HG02571 (cell line): ENCODE measurements around the gene ANO2.

Experiments
- ATAC-seq: cut with Tn5 transposase; IDR thresholded peaks from one replicate; pipeline ENCODE4 v1.9.1; 2021; ENCODE audit warnings: mild to moderate bottlenecking, moderate library complexity; ENCODE audit not compliant: unreplicated experiment

ANO2 gene

DNA sequence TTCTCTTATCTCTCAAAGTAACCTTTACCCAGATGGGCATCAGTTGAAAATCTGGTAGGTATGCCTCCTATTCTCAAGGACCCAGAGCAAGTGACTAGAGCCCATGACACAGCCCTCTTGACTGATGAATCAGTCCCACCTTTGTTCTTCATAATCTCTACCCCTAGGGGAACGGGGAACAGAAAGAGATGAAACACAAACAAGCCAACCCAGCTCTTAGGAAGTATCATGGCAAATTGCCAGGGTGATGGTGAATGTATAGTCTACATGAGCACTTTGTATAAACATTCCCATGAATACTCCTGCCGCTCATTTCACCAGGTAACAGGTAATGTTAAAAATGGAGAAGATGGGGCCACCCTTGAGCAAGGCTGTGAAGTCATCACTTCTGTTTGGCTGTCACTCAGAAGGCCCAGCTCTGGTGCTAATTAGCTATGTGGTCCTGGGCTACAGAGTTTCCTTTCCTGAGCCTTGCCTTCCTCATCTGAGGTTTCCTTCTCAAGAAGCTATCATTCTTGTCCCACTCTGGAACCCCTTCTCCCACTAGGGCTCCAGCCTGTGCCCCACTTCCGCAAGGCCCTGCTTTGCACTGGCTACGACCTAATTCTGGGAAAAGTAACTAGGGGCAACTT lies 161.7 kb downstream of the ANO2 start:
- no peak for ATAC-seq

DNA sequence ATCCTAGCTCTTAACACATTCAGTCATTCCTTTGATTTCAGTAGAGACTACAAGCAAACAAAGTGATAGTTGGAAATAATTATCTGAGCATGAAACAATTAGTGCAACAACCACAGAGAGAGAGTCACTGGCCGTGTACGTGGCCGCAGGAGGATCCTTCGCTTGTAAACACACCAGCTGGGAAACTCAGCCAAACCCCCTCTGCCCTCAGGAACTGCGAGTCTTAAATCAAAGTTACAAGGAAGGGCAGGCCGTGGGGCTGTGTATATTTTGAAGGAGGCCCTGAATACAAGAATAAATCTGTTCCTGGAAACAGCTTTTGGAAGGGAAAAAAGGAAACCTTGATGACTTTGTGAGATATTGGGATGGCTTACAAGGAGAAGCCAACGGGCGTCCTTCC lies 164.5 kb downstream of the ANO2 start:
- no peak for ATAC-seq

DNA sequence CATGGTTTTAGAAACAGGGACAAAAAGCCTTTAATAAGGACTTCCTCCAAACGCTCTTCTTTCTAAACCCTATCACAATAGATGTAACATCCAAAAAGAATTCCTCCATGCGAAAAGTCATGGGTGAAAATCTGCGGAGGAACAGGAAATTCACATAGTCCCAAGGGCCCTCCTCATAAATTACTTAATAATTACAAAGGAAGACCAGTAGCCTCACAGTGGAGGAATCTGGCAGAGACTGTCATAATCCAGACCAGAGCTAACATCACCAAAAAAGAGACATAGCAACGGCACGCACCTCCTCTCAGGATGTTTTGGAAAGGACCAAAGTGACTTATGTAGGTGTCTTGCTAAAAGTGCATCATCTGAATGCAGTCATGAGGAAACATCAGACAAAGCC lies 165.7 kb downstream of the ANO2 start:
- no peak for ATAC-seq

DNA sequence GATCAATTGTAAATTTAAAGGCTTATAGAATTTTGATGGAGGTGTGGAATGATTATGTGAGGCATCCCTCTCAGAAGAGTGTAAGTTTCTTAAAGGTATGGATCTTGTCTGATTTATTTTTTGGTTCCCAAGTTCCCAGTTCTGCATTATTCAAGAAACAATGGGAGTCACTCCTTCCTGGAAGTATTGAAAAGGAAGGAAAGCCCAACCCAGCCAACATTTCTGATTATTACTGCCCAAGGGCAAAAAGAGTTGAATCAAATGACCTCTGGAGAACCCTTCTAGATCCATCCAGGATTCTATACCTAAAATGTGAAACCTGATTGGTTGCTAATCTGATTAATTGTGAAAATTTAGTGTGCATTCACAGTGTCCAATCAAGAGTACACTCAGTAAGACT lies 166.2 kb downstream of the ANO2 start:
- no peak for ATAC-seq

DNA sequence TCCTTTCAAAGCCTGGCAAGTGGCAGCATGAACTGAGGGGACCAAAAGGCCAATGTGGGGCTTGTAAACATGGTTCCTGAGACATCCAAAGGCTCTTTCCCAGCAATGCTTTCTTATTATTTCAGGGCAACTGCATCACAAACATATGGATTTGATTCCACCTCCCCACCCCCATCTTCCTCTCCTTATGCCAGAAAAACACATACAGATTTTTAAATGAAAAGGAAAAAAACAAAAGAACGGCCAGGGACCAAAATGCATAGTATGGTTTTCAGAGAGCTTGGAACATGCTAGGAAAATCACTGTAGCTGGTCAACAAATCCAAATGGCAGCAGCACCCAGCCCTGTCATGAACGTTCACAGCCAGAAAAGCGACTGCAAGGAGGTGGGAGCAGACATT lies 167.6 kb downstream of the ANO2 start:
- ATAC-seq: no peak

DNA sequence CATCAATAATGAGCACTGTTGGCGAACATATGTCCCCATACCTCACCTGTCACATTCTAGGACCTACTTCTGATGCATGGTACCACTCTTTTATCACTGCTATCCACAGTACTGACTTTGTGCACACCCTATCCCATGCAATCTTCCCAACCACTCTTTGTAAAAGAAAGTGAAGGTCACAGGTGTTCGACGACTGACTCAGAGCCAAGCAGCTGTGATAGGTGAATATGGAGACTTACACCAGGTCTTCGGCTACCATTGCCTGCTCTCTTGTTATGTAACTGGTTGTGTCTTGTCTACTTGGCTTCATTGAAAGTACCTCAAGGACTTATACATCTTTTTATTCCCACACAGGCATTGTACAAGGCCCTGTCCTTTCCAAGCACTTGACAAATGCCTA lies 169.0 kb downstream of the ANO2 start:
- no peak for ATAC-seq

DNA sequence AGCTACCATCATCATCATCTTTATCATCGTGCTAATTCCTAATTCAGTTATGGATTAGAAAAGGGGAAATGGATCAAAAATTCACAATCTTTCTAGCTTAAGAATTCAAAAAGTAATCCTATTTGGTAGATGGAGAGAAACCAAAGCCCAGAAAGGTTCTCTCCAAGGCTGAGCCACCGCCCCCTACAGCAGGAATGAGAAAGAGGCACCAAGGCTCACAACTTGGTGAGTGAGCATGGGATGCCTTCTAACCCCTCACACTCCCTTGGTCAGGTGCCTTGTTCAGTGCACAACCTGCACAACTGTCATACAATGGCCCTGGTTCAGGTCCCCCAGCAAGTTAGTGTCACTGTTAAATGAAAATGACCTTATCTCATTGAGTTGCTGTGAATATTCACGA lies 171.5 kb downstream of the ANO2 start:
- ATAC-seq: no peak

DNA sequence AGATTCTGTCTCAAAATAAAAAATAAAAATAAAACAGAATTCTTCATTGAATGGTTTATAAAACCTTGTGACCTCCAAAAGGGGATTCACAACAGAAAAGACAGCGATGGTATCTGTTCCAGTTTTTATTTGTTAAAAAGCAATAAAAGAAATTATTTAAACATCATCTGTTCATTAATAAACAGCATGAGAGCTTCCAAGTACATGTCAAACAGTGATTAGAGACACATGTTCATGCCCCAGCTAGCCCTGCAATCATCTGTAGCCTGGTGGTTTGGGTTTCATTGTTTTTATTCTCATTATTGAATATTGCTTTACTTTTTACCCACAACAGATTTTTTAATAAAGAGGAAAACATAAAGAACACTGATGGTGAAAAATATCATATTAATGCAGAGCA lies 173.3 kb downstream of the ANO2 start:
- ATAC-seq: no peak

DNA sequence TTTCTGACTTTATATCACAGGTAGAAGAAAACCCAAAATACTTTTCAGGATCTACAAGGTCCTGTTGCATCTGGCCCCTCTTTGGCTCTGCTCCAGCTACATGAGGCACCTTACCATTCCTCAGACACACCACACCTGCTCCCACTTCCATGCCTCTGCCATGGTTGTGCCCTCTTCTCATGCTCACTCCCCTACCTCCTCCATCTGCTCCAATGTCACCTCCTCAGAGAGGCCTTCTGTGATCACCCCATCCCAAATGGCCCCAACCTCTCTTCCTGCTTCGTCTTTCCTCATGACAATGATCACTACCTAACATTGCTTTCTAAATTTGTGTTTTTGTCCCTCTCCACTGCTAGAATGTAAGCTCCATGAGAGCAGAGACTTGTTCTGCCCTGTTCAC lies 174.3 kb downstream of the ANO2 start:
- ATAC-seq: no peak

DNA sequence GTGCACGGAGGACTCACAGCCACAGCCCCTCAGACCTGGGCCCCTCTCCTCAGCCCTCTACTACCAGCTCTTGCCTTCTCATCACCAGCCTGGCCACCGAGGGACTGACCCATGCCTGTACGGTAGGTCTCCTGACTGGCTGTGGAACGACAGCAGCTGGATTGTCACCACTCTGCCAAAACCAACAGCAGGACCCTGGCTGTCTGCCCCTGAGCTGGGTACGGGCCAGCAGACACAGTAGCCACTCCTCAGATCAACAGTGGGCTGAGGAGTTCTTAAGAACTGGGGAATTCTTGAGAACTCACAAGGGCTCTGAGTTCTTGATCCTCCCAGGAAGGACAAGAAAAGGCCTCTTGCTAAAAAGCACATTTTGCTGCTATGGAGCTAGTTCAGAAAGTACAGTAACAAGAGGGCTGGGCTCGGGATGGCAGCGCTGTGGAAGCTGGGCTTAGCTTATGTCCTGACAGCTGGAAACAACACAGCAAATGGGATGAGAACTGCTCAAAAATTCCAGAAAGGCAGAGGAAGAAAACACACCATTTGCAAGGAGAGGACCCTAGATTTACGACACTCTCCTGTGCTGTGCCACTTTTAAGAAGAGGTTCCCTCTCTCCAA lies 176.4 kb downstream of the ANO2 start:
- ATAC-seq: no peak

DNA sequence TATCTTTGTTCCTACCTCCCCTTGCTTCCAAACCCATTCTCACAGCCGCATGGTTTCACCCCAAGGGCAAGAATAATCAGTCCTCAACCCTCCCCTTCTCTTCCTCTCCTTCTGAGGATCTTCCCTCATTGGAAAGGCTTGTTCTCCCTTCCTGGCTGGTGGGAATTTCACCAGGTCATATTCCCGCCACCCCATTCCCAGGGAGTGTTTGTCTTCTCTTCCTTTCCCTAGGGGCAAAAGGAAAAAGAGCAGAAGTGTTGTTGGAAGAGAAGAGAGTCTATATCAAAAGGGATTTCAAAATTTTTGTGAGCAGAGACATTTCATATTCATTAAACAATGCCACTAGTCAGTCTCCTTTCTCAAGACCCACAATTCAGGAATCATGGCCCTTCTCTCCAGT lies 176.9 kb downstream of the ANO2 start:
- ATAC-seq: no peak

DNA sequence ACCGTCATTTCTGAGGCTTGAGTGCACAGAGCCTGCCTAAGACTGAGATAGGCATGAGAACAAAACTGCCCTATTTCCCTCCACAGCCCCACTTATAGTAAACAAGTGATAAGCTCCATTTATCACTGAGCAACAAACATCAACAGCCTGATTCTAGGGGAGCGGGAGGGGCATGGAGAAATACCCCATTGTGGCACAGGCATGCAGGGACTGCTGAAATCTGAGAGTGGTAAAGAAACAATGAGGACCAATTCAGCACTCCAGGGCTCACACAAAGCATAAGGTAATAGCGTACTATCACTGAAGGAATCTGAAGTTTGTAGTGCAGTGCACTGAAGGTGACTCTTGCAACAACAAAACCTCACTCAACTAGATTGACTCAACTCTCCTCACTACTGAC lies 186.7 kb downstream of the ANO2 start:
- no peak for ATAC-seq

DNA sequence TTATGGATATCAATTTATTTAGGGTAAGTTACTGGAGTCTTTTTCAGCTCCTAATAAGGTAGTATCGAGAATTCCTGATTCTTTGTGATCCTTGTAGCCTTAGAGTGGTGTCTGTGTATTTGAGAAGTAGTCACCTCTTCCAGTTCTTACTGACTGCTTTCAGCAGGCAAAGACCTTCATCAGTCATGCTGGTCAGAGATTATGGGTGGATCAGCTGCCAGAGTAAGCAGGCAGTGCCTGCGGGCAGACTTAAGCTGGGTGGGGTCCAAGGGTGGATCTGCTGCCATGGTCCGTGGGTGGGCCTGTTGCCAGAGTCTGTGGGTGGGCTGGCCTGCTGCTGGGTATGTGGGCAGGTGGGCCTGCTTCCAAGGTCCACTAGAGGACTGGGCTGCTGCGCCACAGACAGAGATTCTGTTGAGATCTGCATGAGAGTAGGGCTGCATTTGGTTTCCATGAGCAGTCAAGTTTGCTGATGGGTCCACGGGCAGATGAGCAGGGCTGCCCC lies 188.7 kb downstream of the ANO2 start:
- ATAC-seq: no peak

DNA sequence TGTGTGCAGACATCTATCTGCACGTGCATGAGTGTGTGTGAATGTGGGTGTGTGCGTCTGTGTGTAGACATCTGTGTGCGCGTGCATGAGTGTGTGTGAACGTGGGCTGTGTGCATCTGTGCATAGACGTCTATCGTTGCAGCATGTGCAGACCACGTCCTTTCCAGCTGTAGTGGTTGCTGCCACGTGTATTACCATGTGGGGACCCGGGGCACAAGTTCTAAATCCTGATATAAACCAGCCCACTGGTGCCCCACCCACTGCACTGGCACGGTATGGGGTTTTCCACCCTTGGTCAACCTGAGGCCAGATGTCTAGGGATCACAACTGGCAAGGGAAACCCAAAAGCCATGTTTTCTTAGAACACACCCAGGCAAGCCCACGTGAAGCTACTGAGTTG lies 197.0 kb downstream of the ANO2 start:
- no peak for ATAC-seq

DNA sequence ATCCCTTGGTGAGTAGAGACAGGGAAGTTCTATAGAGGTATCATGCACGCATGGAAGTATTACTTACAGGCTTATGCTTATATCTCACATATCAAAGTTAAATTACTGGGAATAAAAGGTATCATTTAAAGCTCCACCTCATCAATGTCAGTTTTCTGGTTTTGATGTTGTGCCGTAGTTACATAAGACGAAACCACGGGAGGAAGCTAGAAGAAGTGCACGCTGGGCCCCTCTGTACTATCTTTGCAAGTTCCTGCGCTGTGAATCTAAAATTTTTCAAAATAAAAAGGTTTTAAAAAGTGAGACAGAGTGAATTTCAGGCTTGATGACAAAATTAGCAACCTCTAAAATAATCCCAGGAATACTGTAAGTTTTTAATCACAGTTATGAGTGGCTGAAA lies 198.1 kb downstream of the ANO2 start:
- ATAC-seq: no peak

DNA sequence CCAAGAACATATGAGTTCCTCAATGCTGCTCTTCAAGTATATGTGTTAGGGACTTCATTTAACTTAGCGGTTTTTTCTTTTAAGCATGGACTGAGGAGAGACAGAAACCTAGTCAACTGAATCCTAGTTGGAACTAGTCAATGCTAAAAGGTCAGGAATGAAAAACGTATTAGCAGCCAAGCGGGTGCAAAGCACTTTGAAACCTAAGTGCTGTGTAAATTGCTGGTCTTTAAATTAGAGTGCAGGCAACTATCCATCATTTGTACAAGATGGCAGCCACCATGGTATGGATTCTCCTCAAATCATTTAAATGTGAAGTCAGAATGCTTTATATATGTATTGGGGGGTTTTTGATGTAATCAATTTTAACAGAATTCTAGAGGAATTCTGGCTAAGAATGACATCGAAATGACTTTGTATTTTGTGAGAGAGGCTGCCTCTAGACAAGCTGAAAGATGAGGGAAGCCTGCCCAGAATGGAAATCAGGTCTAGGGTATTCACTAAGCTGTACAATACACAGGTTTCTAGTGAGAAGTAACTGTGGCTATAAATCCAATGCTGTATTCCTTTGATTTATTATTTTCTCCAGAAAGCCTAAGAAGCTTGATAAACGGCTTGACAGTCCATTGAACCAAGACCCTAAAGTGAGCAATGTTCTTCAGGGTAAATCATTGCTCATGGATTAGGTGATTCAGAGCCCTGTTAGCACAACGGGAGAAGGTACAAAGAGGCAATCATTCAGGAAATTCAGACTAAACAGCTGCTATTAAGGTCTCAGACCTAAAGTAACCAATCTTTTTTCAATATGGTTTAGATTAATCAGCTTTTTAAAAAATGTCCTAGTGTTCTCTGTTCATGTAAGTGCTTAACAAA lies 198.8 kb downstream of the ANO2 start:
- no peak for ATAC-seq

DNA sequence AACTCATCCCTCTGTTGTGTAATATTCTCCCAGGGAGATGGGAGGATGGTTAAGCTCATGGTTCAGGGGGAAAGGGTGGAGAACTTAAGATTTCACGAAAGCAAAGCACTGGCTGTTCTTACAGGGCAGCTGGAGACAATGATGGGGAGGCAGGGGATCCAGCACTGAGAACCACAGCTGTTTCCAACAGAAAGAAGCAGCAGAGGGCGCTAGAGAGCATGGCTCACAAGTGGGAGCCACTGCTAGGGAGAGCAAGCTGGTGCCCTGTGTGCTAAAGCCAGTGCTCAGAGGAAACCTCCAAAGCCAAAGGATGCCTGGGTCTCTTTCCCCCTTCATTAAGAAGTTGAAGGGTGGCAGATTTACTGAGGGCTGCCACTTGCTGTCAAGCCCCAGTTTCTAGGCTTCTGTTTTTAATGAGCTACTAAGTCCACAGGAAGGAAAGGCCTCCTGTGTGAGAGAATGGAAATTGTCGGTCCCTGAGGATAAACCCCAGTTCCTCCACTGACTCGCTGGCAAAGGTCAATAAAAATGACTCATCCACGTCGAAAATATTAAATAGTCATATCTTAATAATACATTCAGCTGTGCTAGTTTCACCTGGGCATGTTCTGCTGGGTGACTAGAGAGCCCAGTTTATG lies 199.7 kb downstream of the ANO2 start:
- no peak for ATAC-seq

DNA sequence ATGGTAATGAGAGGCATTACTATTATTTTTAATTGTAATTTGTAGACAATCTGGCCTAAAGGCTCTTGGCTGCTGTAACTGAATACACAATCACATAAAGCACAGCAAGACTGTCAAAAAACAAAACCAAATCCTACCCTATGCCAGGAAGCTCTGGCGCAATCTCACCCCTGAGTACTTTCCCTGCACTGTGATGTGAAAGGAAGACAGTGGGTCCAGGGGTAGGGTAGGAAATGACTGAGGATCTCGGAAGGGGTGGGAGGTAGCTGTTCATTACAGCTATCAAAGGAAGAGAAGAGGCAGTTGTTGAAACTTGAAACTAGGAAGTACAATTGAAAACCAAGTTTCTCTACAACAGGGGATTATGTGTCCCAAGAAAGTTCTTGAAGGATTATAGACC lies 202.8 kb downstream of the ANO2 start:
- no peak for ATAC-seq

DNA sequence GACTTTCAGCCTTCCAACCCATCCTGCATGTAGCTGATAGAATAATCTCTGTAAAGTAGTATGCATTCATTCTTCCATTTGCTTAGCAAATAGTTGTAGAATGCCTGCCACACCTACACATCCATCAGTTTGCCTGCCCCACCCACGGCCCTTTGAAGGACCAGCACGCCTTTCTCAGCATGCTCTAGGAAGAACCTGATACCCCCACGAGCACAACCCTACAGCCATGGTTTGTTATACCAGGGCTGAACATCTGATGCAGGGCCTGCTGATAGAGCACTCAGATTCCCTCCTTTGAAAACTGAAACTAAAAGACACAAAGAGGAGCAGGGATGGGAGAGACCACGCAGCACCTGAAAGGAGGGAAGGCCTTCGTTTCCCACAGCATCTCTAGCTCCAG lies 205.1 kb downstream of the ANO2 start:
- no peak for ATAC-seq

DNA sequence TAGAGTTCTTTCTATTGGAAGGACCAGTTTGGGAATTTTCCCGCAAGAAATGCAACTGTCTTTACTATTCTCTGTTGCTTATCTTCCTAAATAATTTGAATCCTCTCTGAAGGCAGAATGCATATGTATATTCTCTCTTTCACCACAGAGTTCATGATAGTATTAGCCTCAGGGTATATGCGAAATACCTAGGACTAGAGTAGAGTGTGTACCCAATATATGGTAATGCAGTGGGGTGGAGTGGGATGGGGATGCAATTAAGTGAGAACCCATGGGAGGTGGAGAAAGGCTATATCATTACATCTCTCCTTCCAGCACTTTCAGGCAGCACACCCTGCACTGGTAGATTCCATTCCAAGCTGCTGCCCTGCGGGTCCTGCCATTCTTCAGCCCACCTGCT lies 207.3 kb downstream of the ANO2 start:
- no peak for ATAC-seq

DNA sequence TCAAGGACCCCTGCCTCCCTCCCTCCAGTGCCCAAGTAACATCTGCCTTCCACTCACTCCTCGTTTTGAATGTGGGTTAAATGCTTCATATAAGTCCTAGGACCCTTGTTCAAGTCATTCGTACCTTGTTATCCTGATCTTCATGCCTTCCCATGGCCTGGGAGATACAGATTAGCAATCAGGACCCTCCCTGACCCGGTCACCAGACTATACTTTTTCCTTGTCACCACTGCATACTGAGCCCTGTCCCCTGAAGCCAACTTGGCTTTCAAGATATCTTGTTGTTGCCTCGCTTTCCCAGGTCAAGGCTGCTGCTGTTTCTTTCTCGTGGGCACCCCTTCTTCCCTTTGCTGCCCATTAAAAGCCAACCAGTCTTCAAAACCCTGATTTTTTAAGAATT lies 208.5 kb downstream of the ANO2 start:
- ATAC-seq: no peak

DNA sequence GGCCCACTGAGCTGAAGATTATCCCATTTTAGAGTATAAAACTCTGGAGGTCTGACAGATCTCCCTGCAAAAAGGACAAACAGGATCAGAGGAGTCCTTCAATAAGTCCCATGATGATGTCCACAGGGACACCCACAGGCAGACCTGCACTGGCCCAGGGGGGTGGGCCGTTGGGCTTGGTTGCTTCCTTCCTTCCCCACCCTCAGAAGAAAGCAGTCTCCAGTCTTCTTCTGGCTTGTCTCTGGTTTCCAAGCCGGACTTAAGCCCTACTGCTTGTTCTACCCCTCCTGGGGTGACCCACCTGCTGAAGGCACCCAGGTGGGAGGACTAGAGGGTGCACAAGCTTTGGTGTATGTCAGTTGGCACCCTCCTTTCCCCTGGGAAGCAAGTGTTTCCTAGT lies 209.0 kb downstream of the ANO2 start:
- no peak for ATAC-seq
